ENCODE data around the gene PIGM. TPM values are rescaled to one million over a fixed set of nuclear protein-coding genes. Genes with fewer than 3 reads are reported as not detected.

Gene PIGM
- total and polyA plus RNA-seq, 4 donors: 1.3 to 6.7 (median 4.4) TPM

DNA sequence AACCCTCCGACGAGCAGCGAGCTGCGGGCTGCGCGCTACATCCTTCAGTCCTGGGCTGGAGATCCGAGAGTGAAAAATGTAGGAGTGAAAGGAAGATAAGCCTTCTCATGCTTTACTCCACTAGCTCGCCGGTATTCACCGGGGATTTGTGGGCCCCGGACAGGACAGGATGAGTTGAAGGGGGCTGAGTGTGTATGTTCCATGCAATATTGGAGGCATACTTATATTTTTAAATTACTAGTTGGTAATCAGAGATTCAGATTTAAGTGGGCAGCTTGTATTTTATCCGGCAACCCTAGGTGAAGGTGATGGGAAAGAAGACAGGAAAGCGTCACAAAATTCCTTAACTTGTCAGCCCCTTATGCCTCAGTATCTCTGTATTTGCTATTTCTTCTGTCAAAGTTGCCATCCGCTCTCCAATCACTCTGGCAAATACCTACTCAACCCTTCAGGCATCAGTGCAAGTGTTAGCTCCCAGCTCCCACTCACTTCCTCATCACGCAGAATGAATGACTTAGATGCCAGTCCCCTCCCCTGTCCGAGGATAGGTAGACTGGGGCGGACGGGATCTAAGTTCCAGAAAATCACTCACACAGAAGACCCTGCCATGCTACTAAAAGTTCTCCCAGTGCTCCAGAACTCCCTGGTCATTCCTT, 503 bp upstream of the PIGM start:
- Histone ChIP-seq H3K4me3 (ENCODE audit: low read length in 2 of 2) (peak overlapping the region; percentile 58 to 70), H3K36me3 (ENCODE audit: control insufficient read depth in 1 of 2, insufficient read depth in 2 of 2, low read length in 1 of 2) (no peaks in the 10 kb centered on the region), H3K27ac (ENCODE audit: low read depth in 1 of 2, low read length in 2 of 2) (peak overlapping the region in 1 of 2 donors; percentile 31), H3K9me3 (ENCODE audit: control insufficient read depth, low read length) (no peaks in the 10 kb centered on the region), H3K27me3 (ENCODE audit: control insufficient read depth in 1 of 2, insufficient read depth in 2 of 2, low read length in 1 of 2) (no peaks in the 10 kb centered on the region), H3K4me1 (ENCODE audit: control insufficient read depth in 1 of 2, insufficient read depth in 2 of 2, low read length in 2 of 2) (peaks cover 3 to 7% of the 10 kb centered on the region in 2 donors)
- DNase-seq: no peak
- intact Hi-C loops (cut with DNase I): loop anchor here in 1 of 2 donors (5.0 kb wide), 1 partner anchor 250 kb away; the partner anchor contains the start of gene DUSP23
- ATAC-seq (ENCODE audit: low FRiP score): no peak
- WGBS, 2 donors: 2 to 3% methylated on average over 18 of the region's 18 CpGs

- H3K27me3 ChIP-seq (ENCODE audit: control insufficient read depth in 1 of 2, insufficient read depth in 2 of 2, low read length in 1 of 2): no peaks in the 10 kb centered on the region
These were observed 979 bp downstream of the PIGM start for GRCh38 chr1:160030657-160031364.

DNA sequence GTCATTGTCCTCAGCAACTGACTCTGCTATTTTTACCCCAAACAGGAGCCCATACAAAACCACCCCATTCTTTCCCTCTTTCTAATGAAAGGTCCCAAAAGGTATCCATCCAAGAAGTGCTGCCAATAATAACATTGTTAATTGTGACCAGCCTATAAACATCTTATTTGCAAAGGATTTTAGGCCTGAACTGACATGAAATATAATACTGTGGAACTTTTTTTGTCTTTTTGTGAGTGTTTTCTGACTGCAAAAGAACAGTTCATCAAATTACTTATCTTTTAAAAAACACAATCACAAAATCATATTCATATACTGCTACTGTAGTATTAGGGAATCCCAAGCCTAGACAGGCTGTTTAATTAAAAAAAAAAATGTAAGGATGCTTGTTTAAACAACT, 3.4 kb downstream of the PIGM start:
- H3K4me3 ChIP-seq (ENCODE audit: low read length in 2 of 2): no peak overlapping the region

More at GRCh38 chr1:160030657-160031364, 979 bp downstream of the PIGM start:
- Histone ChIP-seq H3K4me1 (ENCODE audit: control insufficient read depth in 1 of 2, insufficient read depth in 2 of 2, low read length in 2 of 2) (peaks cover 3 to 7% of the 10 kb centered on the region in 2 donors), H3K36me3 (ENCODE audit: control insufficient read depth in 1 of 2, insufficient read depth in 2 of 2, low read length in 1 of 2) (no peaks in the 10 kb centered on the region), H3K27ac (ENCODE audit: low read depth in 1 of 2, low read length in 2 of 2) (no peak overlapping the region), H3K9me3 (ENCODE audit: control insufficient read depth, low read length) (no peaks in the 10 kb centered on the region), H3K4me3 (ENCODE audit: low read length in 2 of 2) (peak overlapping the region; percentile 58 to 70)
- intact Hi-C loops (cut with DNase I): loop anchor here in 1 of 2 donors (5.0 kb wide), 1 partner anchor 249 kb away; the partner anchor contains the start of gene DUSP23
- no peak for DNase-seq
- 7% methylated on average over 23 of the region's 23 CpGs for WGBS, 2 donors
- no peak for ATAC-seq (ENCODE audit: low FRiP score)

GRCh38 chr1:160025314-160025713, 6.5 kb downstream of the PIGM start:
- H3K27me3 ChIP-seq (ENCODE audit: control insufficient read depth in 1 of 2, insufficient read depth in 2 of 2, low read length in 1 of 2): no peaks in the 10 kb centered on the region
- intact Hi-C loops (cut with DNase I): no loop called here
- ATAC-seq (ENCODE audit: low FRiP score) (no peak), DNase-seq (no peak)
- H3K36me3 ChIP-seq (ENCODE audit: control insufficient read depth in 1 of 2, insufficient read depth in 2 of 2, low read length in 1 of 2): no peaks in the 10 kb centered on the region
- no peak overlapping the region for H3K4me3 ChIP-seq (ENCODE audit: low read length in 2 of 2)
- 90 to 96% methylated on average over 1 of the region's 1 CpG for WGBS, 2 donors
- H3K9me3 ChIP-seq (ENCODE audit: control insufficient read depth, low read length): no peaks in the 10 kb centered on the region
- H3K4me1 ChIP-seq (ENCODE audit: control insufficient read depth in 1 of 2, insufficient read depth in 2 of 2, low read length in 2 of 2): peaks cover 0 to 2% of the 10 kb centered on the region in 2 donors
- H3K27ac ChIP-seq (ENCODE audit: low read depth in 1 of 2, low read length in 2 of 2): no peak overlapping the region

More for the DNA sequence above, 3.4 kb downstream of the PIGM start:
- Histone ChIP-seq H3K4me1 (ENCODE audit: control insufficient read depth in 1 of 2, insufficient read depth in 2 of 2, low read length in 2 of 2) (peaks cover 3 to 7% of the 10 kb centered on the region in 2 donors), H3K9me3 (ENCODE audit: control insufficient read depth, low read length) (no peaks in the 10 kb centered on the region), H3K36me3 (ENCODE audit: control insufficient read depth in 1 of 2, insufficient read depth in 2 of 2, low read length in 1 of 2) (no peaks in the 10 kb centered on the region), H3K27me3 (ENCODE audit: control insufficient read depth in 1 of 2, insufficient read depth in 2 of 2, low read length in 1 of 2) (no peaks in the 10 kb centered on the region), H3K27ac (ENCODE audit: low read depth in 1 of 2, low read length in 2 of 2) (no peak overlapping the region)
- ATAC-seq (ENCODE audit: low FRiP score): no peak
- no peak for DNase-seq
- intact Hi-C loops (cut with DNase I): no loop called here

- WGBS, 2 donors: 46 to 48% methylated on average over 2 of the region's 2 CpGs
- Histone ChIP-seq H3K4me1 (ENCODE audit: control insufficient read depth in 1 of 2, insufficient read depth in 2 of 2, low read length in 2 of 2) (no peaks in the 10 kb centered on the region), H3K9me3 (ENCODE audit: control insufficient read depth, low read length) (no peaks in the 10 kb centered on the region), H3K27me3 (ENCODE audit: control insufficient read depth in 1 of 2, insufficient read depth in 2 of 2, low read length in 1 of 2) (no peaks in the 10 kb centered on the region), H3K4me3 (ENCODE audit: low read length in 2 of 2) (no peak overlapping the region), H3K36me3 (ENCODE audit: control insufficient read depth in 1 of 2, insufficient read depth in 2 of 2, low read length in 1 of 2) (no peaks in the 10 kb centered on the region), H3K27ac (ENCODE audit: low read depth in 1 of 2, low read length in 2 of 2) (no peak overlapping the region)
- ATAC-seq (ENCODE audit: low FRiP score): no peak
- intact Hi-C loops (cut with DNase I): no loop called here
- no peak for DNase-seq
These were observed 7.4 kb downstream of the PIGM start for GRCh38 chr1:160024195-160024905.

DNA sequence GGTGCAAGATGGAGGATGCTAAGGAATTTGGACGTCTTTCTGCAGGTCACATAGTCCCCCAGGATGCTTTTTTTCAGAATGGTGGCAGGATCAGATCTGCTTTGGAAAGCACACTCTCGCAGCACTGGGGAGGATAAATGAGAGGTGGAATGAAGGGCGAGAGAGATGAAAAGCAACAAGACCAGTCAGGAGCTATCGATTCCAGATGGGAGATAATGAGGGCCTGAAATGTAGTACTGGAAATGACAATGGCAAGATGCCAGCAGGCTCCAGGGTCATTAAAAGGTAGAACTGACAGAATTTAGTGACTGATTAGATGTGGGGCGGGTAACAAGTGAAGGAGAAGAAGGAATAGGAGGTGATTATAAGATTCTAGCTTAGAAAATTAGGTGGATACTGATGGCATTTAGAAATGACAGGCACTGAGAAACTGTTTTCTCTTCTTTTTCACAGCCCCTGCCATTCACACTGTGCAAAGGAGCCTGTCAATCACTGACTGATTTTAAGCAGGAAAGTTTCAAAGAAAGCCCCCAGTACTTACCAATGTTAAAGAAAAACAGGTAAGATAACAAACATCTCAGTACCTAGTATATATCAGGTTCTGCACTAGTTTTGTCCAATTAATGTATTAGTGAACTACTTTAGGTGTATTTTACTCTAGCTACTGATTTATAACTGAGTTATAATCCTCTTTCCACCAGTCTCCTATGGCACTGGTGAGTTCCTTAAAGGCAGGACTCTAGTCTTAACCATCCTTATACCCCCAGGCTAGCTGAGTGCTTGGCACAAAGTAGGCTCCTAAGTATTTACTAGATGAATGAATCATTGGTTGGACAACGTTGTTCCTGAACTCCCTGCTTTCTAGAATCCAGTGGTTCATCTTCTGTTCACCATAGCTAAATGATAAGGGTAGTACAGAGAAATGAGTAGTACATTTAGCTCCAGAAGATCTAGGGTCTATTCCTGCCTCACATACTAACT, 9.2 kb downstream of the PIGM start:
- H3K9me3 ChIP-seq (ENCODE audit: control insufficient read depth, low read length): no peaks in the 10 kb centered on the region
- WGBS, 2 donors: 53 to 61% methylated on average over 6 of the region's 6 CpGs
- ATAC-seq (ENCODE audit: low FRiP score): no peak
- H3K27ac ChIP-seq (ENCODE audit: low read depth in 1 of 2, low read length in 2 of 2): no peak overlapping the region
- no peaks in the 10 kb centered on the region for H3K27me3 ChIP-seq (ENCODE audit: control insufficient read depth in 1 of 2, insufficient read depth in 2 of 2, low read length in 1 of 2)
- no peak overlapping the region for H3K4me3 ChIP-seq (ENCODE audit: low read length in 2 of 2)
- no peak for DNase-seq
- no peaks in the 10 kb centered on the region for H3K4me1 ChIP-seq (ENCODE audit: control insufficient read depth in 1 of 2, insufficient read depth in 2 of 2, low read length in 2 of 2)
- H3K36me3 ChIP-seq (ENCODE audit: control insufficient read depth in 1 of 2, insufficient read depth in 2 of 2, low read length in 1 of 2): no peaks in the 10 kb centered on the region
- intact Hi-C loops (cut with DNase I): no loop called here

GRCh38 chr1:160021376-160022074, 10.3 kb downstream of the PIGM start:
- Histone ChIP-seq H3K36me3 (ENCODE audit: control insufficient read depth in 1 of 2, insufficient read depth in 2 of 2, low read length in 1 of 2) (no peaks in the 10 kb centered on the region), H3K27ac (ENCODE audit: low read depth in 1 of 2, low read length in 2 of 2) (no peak overlapping the region), H3K4me3 (ENCODE audit: low read length in 2 of 2) (no peak overlapping the region), H3K27me3 (ENCODE audit: control insufficient read depth in 1 of 2, insufficient read depth in 2 of 2, low read length in 1 of 2) (no peaks in the 10 kb centered on the region), H3K4me1 (ENCODE audit: control insufficient read depth in 1 of 2, insufficient read depth in 2 of 2, low read length in 2 of 2) (no peaks in the 10 kb centered on the region), H3K9me3 (ENCODE audit: control insufficient read depth, low read length) (no peaks in the 10 kb centered on the region)
- no peak for DNase-seq
- no peak for ATAC-seq (ENCODE audit: low FRiP score)
- 75 to 77% methylated on average over 5 of the region's 5 CpGs for WGBS, 2 donors
- intact Hi-C loops (cut with DNase I): no loop called here

All from aorta (tissue), 5 donors.